Measurements from ENCODE around the gene COL6A2.

COL6A2 gene

DNA sequence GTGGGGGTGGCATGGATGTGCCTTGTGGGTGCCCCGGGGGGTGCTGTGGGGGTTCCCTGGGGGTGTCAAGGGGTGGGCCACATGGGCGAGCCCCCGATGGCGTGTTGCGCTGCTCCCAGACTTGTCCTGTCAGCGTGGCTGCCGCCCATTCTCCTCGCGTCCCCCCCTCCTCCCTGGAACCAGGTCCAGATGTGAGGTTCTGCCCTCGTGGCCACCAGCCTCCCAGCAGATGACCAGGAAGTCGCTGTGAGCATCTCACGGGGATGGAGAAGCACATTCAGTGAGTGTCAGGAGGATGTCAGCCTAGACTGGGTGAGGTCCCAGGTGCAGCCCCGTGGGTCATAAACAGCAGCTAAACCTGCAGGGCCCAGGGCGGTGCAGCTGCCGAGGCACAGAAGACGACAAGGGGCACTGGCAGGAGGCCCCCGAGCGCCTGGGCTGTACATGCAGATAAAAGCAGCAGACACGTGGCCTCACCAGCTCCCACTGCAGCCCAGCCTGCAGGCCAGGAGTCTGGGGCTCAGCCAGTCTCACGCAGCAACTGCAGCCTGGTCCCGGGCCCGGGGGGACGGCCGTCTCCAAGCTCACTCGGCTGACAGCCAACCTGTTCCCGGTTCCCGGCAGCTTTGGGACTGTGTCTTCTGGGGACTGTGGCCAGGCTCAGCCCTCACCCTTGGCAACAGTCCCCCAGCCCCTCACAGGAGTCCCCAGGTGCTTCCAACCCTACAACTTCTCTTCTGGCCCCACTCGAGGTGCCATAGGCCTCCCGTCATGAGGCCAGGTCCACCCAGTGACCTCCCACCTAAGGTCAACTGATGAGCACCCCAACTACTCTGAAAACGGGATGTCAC lies 17.5 kb upstream of the COL6A2 start:
- TF ChIP-seq, protein P1, sequence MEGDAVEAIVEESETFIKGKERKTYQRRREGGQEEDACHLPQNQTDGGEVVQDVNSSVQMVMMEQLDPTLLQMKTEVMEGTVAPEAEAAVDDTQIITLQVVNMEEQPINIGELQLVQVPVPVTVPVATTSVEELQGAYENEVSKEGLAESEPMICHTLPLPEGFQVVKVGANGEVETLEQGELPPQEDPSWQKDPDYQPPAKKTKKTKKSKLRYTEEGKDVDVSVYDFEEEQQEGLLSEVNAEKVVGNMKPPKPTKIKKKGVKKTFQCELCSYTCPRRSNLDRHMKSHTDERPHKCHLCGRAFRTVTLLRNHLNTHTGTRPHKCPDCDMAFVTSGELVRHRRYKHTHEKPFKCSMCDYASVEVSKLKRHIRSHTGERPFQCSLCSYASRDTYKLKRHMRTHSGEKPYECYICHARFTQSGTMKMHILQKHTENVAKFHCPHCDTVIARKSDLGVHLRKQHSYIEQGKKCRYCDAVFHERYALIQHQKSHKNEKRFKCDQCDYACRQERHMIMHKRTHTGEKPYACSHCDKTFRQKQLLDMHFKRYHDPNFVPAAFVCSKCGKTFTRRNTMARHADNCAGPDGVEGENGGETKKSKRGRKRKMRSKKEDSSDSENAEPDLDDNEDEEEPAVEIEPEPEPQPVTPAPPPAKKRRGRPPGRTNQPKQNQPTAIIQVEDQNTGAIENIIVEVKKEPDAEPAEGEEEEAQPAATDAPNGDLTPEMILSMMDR (IDR thresholded peaks at IDR 0.05; ENCODE audit: insufficient read depth, low read depth, low read length, missing control alignments) = no peak
- DNase-seq (ENCODE audit: low read depth) = no peak
- H3K4me3 ChIP-seq (ENCODE audit: low read length) = no peak overlapping the region

DNA sequence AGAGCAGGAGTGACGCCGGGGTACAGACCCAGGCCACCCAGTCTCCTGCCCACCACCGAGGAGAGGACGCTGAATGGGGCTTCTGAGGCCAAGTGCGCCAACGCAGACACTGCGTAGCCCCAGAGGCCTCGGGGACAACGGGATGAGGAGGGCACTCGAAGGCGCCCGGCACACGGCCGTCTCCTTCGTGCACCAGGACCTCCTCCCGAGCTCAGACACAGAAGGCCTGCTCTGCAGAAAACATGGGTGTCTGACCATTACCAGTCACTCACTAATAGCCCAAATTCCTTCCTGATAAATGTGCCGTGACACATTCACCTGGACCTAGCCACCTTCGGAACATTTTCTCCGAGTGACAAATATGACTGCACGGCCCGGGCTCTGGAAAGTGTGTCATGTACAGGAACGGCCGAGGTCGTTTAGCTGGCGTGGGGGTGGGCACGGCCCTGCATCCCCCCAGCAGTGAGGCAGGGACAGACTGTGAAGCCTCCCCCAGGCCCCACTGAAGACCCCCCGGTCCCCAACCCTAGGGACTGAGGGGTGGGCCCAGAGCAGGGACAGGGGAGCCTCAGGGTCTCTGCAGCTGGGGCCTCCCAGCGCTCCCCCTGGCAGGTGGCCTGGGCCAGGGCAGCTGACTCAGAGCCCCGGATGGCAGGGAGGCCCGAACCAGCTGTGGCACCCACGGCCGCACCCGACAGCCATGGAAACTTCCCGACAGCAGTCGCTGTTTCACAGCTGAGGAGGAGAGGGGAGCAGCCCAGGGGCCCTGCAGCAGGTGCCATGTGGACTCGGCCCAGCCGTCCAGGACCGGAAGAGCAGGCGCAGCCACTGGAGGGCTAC lies 16.7 kb upstream of the COL6A2 start:
- TF ChIP-seq, protein P1 (IDR thresholded peaks at IDR 0.05; ENCODE audit: insufficient read depth, low read depth, low read length, missing control alignments) = no peak
- no peak for DNase-seq (ENCODE audit: low read depth)

DNA sequence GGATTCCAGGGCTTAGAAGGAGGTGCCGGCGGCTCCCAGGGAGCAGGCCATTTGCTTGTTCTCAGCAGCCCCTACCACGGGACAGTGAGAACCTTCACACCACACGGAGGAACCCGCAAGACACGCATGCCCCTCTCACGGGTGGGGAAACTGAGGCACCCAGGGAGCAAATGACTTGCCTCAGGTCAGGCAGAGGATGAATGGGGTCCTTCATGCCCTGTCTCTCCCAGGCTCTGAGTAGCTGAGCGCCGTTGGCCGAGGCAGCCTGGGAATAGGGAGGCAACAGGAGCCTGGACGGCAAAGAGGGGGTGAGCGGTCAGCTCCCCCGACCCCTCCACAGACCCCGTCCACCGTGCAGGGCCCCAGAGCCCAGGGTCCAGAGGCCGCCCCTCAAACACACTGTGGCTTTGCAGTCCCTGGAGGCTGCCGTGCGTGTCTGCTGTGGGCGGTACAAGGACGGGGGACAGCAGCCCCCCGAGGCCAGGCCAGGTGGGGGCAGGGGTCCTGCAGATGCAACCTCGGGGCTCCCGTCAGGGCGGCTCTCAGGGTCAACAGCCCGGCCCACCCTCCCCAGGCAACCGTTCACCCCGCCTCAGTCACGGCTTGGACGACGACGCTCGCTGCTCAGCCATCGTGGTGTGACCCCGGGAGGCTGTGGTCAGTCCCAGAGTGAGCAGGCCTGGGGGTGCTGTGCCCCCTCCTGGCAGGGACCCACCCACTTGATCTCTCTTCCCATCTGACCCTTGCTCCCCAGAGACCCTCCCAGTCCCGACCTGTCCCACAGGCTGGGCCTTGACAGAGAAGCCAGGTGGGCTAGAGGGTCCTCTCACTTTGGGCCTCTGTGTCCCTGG lies 15.8 kb upstream of the COL6A2 start:
- no peak for DNase-seq (ENCODE audit: low read depth)
- H3K4me3 ChIP-seq (ENCODE audit: low read length) = no peak overlapping the region
- TF ChIP-seq, protein P1 (IDR thresholded peaks at IDR 0.05; ENCODE audit: insufficient read depth, low read depth, low read length, missing control alignments) = no peak

More for the DNA sequence above, 16.7 kb upstream of the COL6A2 start:
- no peak overlapping the region for H3K4me3 ChIP-seq (ENCODE audit: low read length)

DNA sequence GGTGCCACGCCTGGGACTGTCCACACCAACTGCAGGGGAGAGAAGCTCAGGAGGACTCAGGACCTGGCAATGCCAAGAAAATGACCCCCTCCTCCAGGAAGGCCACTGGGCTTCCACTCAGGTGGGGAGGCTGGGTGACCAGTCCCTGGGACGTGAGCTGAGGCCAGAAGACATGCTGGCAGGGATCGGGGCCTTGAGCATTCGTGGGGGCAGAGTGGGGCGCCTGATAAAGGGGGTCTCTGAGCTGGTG lies 15.3 kb upstream of the COL6A2 start:
- no peak for DNase-seq (ENCODE audit: low read depth)
- H3K4me3 ChIP-seq (ENCODE audit: low read length) = no peak overlapping the region
- TF ChIP-seq, protein P1 (IDR thresholded peaks at IDR 0.05; ENCODE audit: insufficient read depth, low read depth, low read length, missing control alignments) = no peak

DNA sequence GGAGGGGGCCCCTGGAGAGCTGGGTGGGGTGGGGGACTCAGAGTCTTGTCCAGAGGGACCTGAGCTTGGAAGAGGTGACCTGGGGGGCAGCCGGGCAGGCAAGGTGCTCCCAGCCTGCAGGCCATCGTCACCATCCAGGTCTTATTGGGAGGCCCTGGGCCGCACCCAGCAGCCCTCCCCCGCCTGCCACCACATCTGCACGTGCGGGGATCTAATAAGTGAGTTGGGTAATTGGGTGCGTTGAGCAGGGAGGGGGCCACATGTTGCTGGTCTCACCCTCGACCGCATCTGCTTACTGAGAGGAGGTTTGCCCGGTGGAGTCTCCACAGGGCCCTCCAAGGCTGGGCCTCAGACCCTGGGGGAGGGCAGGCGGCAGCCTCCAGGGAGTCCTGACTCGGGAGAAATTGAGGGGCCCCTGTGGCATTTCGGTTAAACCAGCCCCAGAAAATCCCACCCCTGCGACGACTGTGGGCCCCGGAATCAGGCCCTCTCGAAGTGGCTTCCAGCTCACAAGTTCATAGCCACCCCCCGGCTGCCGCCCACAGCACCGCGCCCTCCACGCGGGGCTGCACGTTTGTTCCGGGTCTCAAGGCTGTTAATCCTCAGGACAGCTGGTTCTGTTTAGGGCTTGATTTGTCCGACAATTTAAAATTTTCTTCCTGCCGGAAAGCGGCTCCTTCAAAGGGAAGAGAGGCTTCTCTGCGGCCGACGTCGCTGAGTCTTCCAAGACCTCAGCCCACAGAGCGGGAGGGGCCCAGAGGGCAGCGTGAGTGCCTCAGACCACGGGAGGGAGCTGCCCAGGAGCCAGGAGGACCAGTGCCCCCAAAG lies 14.7 kb upstream of the COL6A2 start:
- TF ChIP-seq, protein P1 (IDR thresholded peaks at IDR 0.05; ENCODE audit: insufficient read depth, low read depth, low read length, missing control alignments) = no peak
- H3K4me3 ChIP-seq (ENCODE audit: low read length) = no peak overlapping the region
- no peak for DNase-seq (ENCODE audit: low read depth)
